ENCODE measurements around the gene ATAT1.

DNA sequence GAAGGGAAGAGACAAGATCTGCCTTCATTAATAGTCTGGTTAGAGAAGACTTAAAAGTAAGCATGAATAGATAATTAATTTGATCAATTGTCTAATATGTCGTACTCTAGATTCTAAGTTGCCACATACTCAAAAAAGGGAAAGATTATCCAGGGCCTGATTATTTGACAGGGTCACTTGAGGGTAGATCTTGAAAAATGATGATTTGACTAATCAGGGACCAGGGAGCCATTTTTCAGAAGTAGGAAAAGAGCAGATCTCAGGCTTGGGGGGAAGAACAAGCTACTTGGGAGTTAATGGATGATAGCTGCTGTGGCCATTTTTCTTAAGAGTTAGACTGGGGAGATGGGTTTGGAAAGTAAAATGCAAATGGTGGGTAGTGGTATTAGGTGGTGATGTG lies 34.4 kb upstream of the ATAT1 start:
- TF ChIP-seq, protein P1, sequence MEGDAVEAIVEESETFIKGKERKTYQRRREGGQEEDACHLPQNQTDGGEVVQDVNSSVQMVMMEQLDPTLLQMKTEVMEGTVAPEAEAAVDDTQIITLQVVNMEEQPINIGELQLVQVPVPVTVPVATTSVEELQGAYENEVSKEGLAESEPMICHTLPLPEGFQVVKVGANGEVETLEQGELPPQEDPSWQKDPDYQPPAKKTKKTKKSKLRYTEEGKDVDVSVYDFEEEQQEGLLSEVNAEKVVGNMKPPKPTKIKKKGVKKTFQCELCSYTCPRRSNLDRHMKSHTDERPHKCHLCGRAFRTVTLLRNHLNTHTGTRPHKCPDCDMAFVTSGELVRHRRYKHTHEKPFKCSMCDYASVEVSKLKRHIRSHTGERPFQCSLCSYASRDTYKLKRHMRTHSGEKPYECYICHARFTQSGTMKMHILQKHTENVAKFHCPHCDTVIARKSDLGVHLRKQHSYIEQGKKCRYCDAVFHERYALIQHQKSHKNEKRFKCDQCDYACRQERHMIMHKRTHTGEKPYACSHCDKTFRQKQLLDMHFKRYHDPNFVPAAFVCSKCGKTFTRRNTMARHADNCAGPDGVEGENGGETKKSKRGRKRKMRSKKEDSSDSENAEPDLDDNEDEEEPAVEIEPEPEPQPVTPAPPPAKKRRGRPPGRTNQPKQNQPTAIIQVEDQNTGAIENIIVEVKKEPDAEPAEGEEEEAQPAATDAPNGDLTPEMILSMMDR (IDR thresholded peaks at IDR 0.05): no peak
- no peak for TF ChIP-seq POLR2AphosphoS5 (IDR thresholded peaks at IDR 0.05)
